HG02884 (cell line): Measurements from ENCODE around the gene CELF4.

Source experiments
- ATAC-seq: cut with Tn5 transposase; IDR thresholded peaks from one replicate; pipeline ENCODE4 v1.9.1; 2021; ENCODE audit warnings: mild to moderate bottlenecking, moderate library complexity; ENCODE audit not compliant: unreplicated experiment

CELF4 gene

GRCh38 chr18:37246779-37247340 lies 318.7 kb downstream of the CELF4 start:
- ATAC-seq: no peak

- no peak for ATAC-seq
These were observed 321.0 kb downstream of the CELF4 start for GRCh38 chr18:37244618-37245017.

- no peak for ATAC-seq
These were observed 321.9 kb downstream of the CELF4 start for GRCh38 chr18:37243741-37244140.

- no peak for ATAC-seq
These were observed 322.6 kb downstream of the CELF4 start for GRCh38 chr18:37242826-37243560.

- ATAC-seq: no peak
These were observed 323.5 kb downstream of the CELF4 start for GRCh38 chr18:37242091-37242490.

- no peak for ATAC-seq
These were observed 327.1 kb downstream of the CELF4 start for GRCh38 chr18:37238282-37239108.

GRCh38 chr18:37235583-37235982 lies 330.0 kb downstream of the CELF4 start:
- ATAC-seq: no peak

- ATAC-seq: no peak
These were observed 334.3 kb downstream of the CELF4 start for GRCh38 chr18:37231251-37231650.

GRCh38 chr18:37230768-37231167 lies 334.8 kb downstream of the CELF4 start:
- ATAC-seq: no peak

GRCh38 chr18:37225279-37225678 lies 340.3 kb downstream of the CELF4 start:
- ATAC-seq: no peak

GRCh38 chr18:37222999-37223378 lies 342.6 kb downstream of the CELF4 start:
- no peak for ATAC-seq

- no peak for ATAC-seq
These were observed 343.1 kb downstream of the CELF4 start for GRCh38 chr18:37222354-37222998.

GRCh38 chr18:37219257-37219656 lies 346.3 kb downstream of the CELF4 start:
- no peak for ATAC-seq

GRCh38 chr18:37218022-37218590 lies 347.5 kb downstream of the CELF4 start:
- ATAC-seq: no peak

GRCh38 chr18:37210781-37211180 lies 354.8 kb downstream of the CELF4 start:
- ATAC-seq: no peak

GRCh38 chr18:37207343-37207742 lies 358.3 kb downstream of the CELF4 start:
- no peak for ATAC-seq

- ATAC-seq: no peak
These were observed 365.9 kb downstream of the CELF4 start for GRCh38 chr18:37199741-37200140.
